HG03108 (cell line): Measurements from ENCODE around the gene SCPEP1.

Source experiments
- ATAC-seq: cut with Tn5 transposase; IDR thresholded peaks from one replicate; pipeline ENCODE4 v1.9.1; 2021; ENCODE audit warnings: moderate library complexity; ENCODE audit not compliant: unreplicated experiment

The SCPEP1 gene

DNA sequence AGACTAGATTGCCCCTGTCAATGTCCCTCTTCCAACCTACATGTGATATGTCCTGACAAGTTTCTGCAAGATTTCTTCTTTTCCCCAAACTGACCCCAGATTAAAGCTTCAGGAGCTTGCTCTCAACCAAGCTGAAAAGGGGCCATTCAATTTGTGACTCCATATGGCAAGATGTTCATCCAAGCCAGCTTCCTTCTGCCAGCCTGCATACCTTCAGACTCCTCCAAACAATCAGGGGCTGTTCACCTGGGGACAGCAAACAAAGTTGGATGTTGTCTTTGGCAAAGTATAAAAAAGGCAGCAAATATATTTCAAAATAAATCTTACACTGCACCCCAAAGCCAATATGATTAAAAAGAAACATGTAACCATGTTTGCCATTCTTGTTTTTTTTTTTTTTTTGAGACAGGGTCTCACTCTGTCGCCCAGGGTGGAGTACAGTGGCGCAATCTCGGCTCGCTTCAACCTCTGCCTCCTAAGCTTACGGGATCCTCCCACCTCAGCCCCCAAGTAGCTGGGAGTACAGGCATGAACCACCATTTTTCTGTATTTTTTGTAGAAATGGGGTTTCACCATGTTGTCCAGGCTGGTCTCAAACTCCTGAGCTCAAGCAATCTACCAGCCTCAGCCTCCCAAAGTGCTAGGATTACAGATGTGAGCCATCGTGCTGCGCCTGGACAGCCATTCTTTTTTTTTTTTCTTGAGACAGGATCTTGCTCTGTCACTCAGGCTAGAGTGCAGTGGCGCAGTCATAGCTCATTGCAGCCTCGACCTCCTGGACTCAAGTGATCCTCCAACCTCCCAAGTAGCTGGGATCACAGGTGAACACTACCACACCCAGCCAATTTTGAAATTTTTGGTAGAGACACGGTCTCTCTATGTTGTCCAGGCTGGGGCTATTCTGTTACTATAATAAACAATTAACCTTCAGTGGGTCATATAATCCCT, 57.1 kb downstream of the SCPEP1 start:
- ATAC-seq = no peak

DNA sequence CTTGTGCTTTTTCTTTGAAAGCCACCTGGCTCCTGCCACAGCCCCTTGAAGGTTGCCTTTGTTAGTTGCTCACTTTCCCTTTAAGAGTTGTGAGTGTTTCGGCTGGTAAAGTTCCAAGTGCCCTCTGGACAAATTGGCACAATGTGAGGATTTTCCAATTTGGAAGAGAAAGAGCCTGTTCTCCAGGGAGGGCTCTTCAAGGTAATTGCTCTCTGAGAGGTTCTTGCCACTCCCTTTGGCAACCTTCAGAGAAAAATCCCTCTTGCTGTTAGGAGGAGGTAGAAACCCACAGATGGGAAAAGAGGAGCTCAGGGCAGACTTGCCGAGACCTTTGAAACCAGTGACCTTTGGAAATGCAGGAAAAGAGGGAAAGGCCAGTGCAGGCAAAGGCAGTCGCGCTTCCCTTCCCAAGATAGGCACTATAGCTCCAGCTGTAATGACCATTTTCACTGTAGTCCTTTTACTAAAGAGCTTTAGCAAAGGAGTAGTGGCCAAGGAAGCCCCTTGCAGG, 58.1 kb downstream of the SCPEP1 start:
- ATAC-seq = no peak

DNA sequence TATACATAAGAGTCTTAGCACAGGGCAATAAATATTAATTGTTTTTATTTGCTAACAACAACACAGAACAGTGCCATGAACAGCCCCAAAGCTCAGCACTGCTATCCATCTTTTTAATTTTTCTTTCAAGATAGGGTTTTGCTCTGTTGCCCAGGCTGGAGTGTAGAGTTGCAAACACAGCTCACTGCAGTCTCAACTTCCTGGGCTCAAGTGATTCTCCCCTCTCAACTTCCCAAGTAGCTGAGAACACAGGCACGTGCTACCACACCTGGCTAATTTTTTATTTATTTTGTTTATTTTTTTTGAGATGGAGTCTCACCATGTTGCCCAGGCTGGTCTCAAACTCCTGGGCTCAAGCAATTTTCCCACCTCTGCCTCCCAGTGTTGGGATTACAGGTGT, 59.5 kb downstream of the SCPEP1 start:
- no peak for ATAC-seq

DNA sequence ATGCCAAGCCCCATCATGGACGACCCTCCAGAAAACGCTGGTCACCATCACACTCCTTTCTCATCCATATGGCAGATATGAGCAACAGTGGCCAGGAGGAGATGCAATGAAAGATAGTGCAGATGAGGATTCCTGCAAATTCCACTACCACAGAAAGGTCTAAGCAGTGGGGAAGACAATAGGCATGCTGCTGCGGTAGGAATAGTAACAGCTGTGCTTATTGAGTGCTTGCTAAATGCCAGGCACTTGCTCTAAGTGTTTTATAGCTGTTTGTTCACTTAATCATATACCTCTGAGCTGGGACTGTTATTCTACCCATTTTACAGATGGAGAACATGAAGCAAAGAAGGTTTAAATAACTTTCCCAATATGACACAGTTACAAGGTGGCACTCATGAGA, 60.6 kb downstream of the SCPEP1 start:
- no peak for ATAC-seq

DNA sequence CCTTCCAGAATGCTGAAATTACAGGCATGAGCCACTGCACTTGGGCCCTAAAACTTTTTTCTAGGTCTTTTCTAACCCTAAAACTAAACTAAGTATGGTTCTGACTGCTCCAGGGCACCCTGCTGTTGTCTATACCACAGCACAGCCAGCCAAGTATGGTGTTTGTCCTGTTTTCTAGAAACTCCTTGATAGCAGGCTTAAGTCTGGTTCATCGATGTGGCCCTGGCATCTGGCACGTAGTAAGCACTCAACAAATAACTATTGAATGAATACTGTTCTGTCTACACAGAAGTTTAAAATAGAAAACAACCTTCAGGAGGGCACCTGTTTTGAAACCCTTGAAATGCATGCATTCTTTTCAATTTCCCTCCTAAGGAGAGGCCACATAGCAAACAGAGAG, 62.6 kb downstream of the SCPEP1 start:
- ATAC-seq = no peak

DNA sequence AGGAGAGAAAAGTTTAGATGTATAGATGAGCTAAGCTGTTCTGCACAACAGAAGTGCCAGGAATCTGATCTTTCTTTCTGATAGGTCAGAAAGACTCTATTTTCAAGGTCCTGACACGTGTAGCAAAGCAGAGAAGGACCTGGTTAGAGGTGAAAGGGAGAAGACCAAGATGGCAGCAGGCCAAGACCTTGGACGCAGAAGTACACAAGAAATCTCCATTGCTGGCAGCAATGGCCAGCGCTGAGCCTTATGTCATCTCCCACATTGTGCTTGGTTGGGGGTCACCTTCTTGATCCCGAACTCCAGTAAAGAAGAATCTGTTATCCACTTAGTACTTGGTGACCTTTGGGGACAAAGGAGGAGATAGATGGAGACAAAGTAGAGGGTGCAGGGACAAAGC, 65.3 kb downstream of the SCPEP1 start:
- ATAC-seq = no peak

DNA sequence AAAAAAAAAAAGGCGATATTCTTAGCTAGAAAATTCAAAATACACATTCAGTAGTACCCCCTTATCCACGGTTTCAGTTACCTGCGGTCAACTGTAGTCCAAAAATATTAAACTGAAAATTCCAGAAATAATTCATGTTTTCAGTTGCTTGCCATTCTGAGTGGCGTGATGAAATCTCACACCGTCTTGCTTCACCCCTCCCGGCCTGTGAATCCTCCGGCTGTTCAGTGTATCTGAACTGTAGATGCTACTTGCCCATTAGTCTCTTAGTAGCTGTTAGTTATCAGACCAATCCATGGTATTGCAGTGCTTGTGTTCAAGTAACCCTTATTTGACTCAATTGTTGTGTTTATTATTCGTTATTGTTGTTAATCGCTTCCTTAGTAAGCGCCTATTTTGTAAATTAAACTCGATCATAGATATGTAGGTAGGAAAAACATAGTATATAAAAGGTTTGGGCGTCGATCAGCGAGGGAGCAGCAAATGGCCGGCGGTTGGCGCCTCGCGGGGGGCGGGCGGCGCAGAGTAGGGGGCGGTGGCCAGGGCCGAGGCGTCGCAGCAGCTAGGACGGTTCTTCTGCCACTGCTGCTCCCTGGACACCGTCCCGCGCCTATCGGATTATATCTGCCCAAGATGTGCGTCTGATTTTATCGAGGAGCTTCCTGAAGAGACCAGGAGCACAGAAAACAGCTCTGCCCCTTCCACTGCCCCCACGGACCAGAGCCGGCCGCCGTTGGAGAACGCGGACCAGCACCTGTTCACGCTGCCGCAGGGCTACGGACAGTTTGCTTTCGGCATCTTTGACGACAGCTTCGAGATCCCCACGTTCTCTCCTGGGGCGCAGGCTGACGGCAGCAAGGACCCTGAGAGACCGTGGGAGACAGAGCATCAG, 67.3 kb downstream of the SCPEP1 start:
- no peak for ATAC-seq

DNA sequence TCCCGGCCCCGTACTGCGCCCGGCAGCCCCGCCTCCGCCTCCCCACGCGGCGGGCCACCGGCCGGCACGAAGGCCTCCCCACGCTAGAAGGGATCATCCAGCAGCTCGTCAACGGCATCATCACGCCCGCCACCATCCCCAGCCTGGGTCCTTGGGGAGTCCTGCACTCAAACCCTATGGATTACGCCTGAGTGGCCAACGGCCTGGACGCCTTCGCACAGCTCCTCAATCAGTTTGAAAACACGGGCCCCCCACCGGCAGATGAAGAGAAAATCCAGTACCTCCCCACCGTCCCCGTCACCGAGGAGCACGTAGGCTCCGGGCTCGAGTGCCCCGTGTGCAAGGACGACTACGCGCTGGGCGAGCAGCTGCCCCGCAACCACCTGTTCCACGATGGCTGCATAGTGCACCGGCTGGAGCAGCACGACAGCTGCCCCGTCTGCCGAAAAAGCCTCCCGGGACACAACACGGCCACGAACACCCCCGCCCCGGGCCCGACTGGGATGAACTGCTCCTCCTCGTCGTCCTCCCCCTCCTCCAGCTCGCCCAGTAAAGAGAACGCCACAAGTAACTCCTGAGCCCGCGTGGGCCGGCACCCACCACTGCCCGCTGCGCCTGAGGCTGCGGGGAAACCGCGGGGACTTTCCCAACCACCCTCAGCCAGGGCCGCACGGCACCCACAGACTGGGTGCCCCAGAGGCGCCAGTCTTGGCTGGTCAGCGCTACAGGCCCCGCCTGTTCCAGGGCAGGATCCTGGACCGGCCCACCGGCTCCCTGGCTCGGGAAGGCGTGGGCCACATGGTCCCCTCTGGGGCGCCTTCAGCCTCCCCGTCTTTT, 68.2 kb downstream of the SCPEP1 start:
- peak; percentile 48 for ATAC-seq

DNA sequence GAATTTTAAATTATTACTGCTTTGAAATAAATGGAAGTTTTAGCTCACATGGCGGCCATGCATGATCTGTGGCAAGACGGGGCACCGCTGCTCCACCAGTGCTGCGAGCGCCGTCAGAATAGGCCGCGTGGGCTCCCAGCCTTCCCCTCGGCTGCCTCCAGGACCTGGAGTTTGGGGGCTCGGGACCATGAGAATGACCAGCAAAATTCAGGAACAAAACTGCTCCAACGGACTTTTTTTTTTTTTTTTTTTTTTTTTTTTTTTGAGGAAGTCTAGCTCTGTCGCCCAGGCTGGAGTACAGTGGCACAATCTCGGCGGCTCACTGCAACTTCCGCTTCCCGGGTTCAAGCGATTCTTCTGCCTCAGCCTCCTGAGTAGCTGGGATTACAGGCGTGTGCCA, 68.8 kb downstream of the SCPEP1 start:
- no peak for ATAC-seq

DNA sequence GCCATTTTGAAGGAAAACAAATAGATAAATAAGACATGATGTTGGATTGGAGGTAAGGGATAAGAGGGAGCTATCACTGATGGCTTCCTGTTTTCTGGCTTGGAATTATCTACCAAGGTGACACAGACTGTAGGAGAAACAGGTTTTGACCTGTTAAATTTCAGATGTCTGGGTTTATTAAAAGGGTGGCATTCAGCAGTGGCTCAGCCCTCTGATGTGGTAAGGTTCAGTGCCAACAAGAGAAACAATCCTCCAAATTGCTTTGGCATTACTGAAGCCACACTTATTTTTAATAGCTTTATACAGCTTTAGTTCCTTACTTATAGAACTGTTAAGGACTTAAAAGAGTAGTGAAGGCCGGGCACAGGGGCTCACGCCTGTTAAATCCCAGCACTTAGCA, 70.2 kb downstream of the SCPEP1 start:
- no peak for ATAC-seq

DNA sequence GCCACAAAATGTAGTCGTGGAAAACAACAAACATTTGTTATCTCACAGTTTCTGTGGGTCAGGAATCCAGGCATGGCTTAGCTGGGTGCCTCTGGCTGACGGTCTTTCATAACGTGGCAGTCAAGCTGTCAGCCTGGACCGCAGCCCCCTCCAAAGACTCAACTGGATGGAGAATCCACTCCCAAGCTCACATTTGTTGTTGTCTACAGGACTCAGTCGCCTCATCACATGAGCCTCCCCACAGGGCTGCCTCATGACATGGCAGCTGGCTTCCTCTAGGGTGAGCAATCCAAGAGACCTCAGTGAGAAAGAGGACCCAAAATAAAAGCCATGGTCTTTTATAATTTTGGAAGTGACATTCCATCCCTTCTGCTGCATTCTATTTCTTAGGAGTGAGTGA, 72.4 kb downstream of the SCPEP1 start:
- no peak for ATAC-seq

DNA sequence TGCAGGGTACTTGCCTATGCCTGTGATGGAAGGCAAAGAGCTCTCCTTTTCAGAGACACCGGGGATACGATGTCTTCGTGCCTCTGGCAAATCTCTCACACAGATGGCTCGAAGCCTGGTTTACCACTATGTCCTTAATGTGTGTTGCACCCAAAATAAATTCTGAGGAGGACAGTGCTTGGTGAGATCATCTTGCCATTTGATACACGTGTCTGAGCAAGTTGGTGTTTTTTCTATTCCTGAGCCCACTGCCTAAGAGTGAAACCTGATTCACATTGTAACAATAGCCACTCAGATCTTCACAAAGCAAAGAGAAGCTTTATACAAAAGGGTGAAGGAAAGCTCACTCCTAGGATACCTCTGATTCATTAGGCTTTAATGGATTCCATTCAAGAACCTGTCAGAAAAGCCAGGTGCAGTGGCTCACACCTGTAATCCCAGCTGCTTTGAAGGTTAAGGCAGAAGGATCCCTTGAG, 74.0 kb downstream of the SCPEP1 start:
- no peak for ATAC-seq
